NT2/D1 (cell line): Measurements from ENCODE around the gene RNU6-9.

Experiments used
- SUZ12 ChIP-seq: IDR thresholded peaks from 2 replicates; pipeline ENCODE4 v1.6.1; 2011; ENCODE audit not compliant: insufficient read length, insufficient read depth; ENCODE audit errors: extremely low read depth
- ZNF274 ChIP-seq: IDR thresholded peaks from 2 replicates; pipeline ENCODE4 v1.6.1; 2011; ENCODE audit warnings: mild to moderate bottlenecking, low read depth, low read length

DNA sequence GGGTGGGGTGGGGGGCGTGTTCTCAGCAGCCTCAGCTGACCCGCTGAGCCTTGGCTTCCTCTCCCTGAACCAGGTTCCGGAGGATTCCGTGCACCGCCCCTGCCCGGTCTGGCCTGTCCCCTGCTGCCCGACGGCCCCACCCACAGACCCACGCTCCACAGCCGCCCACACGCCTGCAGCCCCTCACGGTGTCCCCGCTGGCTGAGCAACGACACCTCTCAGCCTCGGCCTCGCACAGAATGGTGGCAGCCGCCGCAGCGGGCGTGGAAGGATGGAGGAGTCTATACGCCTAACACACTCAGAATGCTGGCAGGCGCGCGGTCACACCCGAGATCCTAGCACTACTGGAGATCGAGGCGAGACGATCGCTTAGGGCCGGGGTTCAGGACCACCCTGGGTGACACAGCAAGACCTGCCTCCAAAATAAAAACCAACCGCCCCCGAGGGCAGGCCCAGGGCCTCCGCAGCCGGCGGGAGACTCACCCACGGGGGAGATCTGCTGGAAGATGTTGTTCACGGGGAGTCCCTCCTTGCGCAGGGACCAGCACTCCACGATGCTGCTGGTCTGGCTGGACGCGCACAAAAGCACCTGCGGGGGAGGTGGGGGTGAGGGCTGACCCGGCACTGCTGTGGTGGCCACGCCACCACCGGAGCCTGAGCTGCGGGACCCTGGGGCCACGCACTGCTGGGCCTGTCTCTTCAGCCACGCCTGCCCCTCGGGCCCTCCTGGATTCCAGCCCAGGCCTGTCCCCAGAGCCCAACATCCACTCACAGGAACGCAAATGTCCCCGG is 8.7 kb upstream of the RNU6-9 start:
- TF ChIP-seq SUZ12 (no peak), ZNF274 (no peak)
